GM12865 (cell line): ENCODE measurements around the gene PRKAR2A.

Experiments
- DNase-seq: peaks from one replicate; pipeline ENCODE4 v3.0.0; 2010; ENCODE audit warnings: low read depth
- H3K4me3 ChIP-seq: 2 replicates; pipeline ENCODE4 v1.5.1; 2011; ENCODE audit warnings: mild to moderate bottlenecking, low read depth, low read length, control low read depth
- CTCF ChIP-seq: IDR thresholded peaks from 2 replicates; pipeline ENCODE4 v1.5.1; 2011; ENCODE audit warnings: low read length, control low read depth, low read depth, inconsistent platforms; ENCODE audit not compliant: insufficient read depth; ENCODE audit errors: missing control alignments

Gene PRKAR2A

GRCh38 chr3:48847504-48848423, at the start of gene PRKAR2A:
TSS of gene PRKAR2A (minus strand) at chr3:48847874. CDS start at chr3:48847596, 278 bp downstream.
- no peak for TF ChIP-seq CTCF
- peak; percentile 95 for DNase-seq
- peak within 1 kb of the TSS; percentile 86 for H3K4me3 ChIP-seq

- no peak for TF ChIP-seq CTCF
- no peak overlapping the region for H3K4me3 ChIP-seq
- peak; percentile 25 for DNase-seq
Measured at GRCh38 chr3:48896936-48897335, 49.3 kb upstream of the PRKAR2A start.

- TF ChIP-seq CTCF: no peak
- no peak for DNase-seq
- no peak overlapping the region for H3K4me3 ChIP-seq
Measured at GRCh38 chr3:48894516-48894915, 46.8 kb upstream of the PRKAR2A start.

GRCh38 chr3:48891606-48892005, 43.9 kb upstream of the PRKAR2A start:
- DNase-seq: no peak
- no peak for TF ChIP-seq CTCF
- H3K4me3 ChIP-seq: no peak overlapping the region

GRCh38 chr3:48885753-48886152, 38.1 kb upstream of the PRKAR2A start:
- no peak overlapping the region for H3K4me3 ChIP-seq
- DNase-seq: no peak
- no peak for TF ChIP-seq CTCF

GRCh38 chr3:48881652-48882114, 34.0 kb upstream of the PRKAR2A start:
- no peak for DNase-seq
- H3K4me3 ChIP-seq: no peak overlapping the region
- no peak for TF ChIP-seq CTCF
